IPS-18c (cell line): Measurements from ENCODE around the gene ENO4.
A peak's percentile ranks its signal among the peaks of the same experiment; 100 is the strongest.

Experiments used
- H3K4me3 ChIP-seq: 2 replicates; pipeline ENCODE4 v1.7.0; 2013; ENCODE audit warnings: low read depth, mild to moderate bottlenecking, low read length, moderate library complexity; ENCODE audit not compliant: insufficient read depth
- H3K9me3 ChIP-seq: one replicate; pipeline ENCODE4 v1.6.1; 2013; ENCODE audit warnings: mild to moderate bottlenecking, low read length, moderate library complexity; ENCODE audit not compliant: control insufficient read depth, insufficient read depth

Gene ENO4, protein sequence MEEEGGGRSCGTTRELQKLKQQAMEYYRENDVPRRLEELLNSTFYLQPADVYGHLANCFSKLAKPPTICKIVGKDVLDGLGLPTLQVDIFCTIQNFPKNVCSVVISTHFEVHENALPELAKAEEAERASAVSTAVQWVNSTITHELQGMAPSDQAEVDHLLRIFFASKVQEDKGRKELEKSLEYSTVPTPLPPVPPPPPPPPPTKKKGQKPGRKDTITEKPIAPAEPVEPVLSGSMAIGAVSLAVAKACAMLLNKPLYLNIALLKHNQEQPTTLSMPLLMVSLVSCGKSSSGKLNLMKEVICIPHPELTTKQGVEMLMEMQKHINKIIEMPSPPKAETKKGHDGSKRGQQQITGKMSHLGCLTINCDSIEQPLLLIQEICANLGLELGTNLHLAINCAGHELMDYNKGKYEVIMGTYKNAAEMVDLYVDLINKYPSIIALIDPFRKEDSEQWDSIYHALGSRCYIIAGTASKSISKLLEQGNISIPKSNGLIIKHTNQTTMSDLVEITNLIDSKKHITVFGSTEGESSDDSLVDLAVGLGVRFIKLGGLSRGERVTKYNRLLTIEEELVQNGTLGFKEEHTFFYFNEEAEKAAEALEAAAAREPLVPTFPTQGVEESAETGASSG

DNA sequence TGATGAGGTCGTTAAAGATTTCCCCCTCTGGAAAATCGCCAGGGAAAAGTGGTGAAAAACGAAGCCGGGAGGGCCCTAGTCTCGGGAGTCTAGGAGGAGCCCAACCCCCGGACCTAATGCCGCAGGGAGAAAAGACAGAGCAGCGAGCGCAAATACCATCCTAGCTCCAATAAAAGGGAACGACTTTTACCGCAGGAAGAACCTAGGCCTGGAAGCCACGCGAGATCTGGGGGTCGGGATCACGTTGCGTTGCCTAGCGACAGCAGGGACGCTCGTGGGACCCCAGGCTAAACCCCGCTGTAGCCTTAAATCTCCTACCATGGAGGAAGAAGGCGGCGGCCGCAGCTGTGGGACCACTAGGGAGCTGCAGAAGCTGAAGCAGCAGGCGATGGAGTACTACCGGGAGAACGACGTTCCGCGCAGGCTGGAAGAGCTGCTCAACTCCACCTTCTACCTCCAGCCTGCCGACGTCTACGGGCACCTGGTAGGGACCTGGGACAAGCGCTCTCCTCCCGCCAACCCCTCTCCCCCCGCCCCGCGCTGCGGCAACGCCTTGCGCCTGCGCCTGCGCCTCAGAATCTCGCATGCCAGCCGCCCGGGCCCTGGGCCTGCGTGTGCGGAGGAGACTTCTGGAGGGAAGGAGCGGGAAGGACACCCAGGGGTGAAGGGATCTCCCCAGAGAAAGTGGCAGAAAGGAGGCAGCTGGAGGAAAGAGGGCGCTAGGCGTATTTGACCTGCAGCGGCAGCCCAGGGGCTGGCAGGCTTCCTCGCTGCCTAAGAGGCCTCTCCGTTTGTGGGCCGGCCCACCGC lies at the start of gene ENO4:
Gene ENO4, plus strand, starts transcription at position 252 of the 810 bp plus-strand sequence. Its CDS starts 68 bp downstream, at position 320.
- H3K4me3 ChIP-seq, result peak within 1 kb of the TSS; percentile 82
- no peaks in the 10 kb centered on the region for H3K9me3 ChIP-seq

DNA sequence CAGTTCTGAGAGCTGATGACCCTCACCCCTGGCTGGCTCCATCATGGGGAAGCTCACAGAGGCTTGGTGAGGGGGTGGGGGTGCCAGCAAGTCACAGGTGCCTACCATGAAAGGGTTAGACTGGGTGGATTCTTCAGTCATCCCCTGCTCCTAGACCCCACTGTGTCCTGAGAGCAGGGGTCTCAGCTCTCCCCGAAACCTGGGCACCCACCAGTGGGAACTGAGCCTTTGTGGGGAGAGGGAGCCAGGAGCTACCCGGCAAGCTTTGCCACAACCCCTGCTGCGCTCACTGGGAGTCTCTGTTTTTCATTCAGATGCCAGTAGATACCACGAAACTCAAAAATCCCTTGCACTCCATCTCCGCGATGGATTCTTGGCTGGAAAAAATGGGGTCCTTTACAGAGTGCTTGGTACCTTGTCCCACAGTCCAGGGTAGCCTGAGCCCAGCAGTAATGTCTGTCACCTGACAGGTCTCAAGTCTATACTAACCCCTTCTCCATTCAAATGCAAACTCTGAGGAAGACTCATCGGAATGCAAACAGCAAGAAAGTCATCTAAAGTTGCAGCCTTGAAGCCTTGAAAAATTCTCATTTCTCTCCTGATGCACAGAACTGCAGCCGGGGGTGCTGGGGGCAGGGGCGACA lies 48.9 kb upstream of the ENO4 start:
- H3K4me3 ChIP-seq, result no peak overlapping the region

DNA sequence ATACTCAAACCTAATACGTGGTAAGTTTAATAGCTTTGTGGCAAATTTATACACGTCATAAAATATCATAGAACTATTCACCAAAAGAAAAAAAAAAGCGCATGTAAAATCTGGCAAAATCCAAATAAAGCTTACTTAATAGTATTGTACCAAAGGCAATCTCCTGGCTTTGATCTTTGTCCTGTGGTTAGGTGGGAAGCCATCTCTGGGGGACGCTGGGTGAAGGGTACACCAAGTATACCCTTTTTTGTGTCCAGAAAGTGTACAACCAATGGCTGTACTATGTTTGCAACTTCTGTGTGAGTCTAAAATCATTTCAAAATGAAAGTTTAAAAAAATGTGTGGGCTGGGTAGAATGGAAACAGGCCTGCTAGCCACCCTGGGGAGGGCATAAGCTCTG lies 47.6 kb upstream of the ENO4 start:
- Histone ChIP-seq H3K9me3 (peaks cover 2% of the 10 kb centered on the region), H3K4me3 (no peak overlapping the region)

More for the DNA sequence above, 48.9 kb upstream of the ENO4 start:
- peaks cover 2% of the 10 kb centered on the region for H3K9me3 ChIP-seq

DNA sequence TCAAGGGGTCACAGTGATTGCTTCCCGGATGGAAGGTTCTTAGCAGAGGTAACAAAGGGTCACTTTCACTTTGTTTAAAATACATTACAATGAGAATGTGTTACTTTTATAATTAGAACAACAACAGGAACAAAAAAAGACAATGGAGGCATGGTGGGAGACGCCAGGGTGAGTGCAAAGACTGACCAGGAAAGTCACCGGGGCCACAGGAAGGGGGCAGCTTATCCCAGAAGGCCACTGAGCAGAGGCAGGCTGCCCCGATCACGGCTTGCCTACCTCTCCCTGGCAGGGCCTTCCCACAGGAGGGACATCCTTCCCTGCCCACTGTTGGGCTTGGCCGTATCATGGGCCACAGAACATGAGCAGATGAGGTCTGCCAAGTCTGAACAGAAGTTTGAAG lies 46.8 kb upstream of the ENO4 start:
- Histone ChIP-seq H3K4me3 (no peak overlapping the region), H3K9me3 (peaks cover 2% of the 10 kb centered on the region)

DNA sequence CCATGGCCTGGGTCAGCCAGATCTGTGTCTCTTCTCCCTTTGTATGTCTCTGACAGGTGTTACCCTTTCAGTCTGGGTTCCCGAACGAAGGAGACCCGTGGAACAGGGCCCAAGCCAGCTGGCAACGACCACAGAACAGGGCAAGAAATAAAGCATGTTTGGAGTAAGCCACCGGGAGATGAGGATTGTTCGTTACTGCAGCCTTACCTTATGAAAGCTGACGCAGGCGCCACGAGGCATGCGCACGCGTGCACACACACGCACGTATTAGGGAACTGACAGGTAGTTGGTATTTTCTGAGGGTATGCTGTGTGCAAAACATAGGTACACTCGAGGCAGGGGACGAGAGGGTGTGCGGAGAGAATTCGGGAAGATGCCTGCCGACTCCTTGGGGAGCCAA lies 46.4 kb upstream of the ENO4 start:
- Histone ChIP-seq H3K4me3 (no peak overlapping the region), H3K9me3 (peaks cover 2% of the 10 kb centered on the region)

DNA sequence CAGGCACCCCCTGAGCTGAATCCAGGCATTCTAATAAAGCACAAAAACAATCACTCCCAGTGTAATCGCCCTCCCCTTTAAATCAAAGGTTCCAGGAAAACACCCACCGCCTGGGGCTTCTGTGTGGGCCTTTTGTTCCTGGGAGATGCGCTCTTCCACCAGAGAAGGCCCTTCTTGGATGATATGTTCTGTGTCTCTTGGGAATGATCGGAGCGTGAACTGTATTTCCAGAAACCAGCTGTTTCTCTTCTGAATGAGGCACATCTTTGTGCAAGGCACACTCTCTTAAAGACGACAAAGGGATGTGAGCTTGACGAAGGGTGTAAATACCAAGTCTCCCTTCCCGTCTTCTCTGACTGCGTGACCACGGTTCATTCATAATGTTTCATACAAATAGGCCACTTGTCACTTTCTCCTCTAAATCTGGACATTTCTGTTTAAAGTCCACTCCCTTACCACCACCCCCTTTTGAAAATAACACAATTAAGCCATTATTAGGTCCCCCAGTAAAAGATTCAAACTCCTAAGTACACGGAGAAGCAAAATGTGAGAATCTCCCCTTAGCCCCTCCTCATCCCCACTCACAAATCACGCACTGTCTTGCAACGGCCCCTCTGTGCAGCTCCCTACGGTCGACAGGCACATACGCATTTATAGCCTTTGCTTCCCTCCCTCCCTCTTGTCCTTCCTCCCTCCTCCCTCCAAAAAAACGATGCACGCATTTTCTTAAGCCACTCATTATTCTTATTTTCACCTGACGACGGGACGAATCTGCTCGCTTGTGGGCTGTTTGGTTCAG lies 45.6 kb upstream of the ENO4 start:
- peaks cover 2% of the 10 kb centered on the region for H3K9me3 ChIP-seq

DNA sequence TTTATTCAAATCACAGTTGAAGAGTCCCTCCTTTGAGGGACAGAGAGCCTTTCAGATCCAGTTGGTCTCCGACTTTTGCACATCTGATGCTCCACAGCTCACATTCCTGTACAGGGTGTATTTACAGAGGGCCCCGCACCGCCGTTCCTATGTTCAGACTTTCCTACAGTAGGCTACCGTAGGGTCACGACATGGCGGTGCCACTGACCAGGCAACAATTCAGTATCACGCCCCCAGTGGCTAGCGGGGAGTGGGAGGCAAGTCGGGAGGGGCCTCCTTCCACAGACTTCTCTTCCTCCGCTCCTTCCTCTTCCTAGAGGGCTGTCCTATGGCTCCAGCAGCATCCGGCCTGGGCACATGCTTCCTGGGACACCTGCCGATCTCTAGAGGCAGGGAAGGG lies 40.6 kb upstream of the ENO4 start:
- H3K9me3 ChIP-seq, result peaks cover 2% of the 10 kb centered on the region
- no peak overlapping the region for H3K4me3 ChIP-seq

More for the DNA sequence above, 45.6 kb upstream of the ENO4 start:
- no peak overlapping the region for H3K4me3 ChIP-seq

DNA sequence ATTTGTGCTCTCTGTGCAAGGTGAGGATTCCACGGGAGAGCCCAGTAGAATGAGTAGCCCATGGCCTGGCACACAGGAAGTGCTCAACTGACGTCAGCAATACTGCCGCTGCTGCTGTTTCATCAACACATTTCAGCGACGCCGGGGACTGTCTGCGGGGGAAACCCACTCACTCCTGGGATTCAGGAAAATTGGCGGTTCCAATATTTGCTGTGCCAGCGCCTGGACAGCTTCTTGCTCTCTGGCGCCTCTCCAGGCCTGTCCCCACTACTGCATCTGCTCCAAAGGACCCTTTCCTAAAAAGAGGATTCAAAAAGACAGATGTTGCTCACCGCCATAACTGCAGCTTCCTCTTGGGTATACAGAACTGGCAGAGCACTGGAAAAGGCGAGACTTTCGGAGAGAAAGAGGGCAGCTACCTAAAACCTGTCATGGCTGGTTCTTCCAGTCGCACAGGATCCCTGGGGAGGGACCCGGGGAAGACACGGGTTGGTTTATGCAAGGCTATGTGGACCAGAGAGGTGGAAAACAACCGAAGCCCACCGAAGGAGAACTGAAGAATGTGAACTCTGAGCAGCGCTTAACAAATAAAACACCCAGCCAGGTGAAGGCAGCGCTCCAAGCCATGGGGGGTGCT lies 39.7 kb upstream of the ENO4 start:
- Histone ChIP-seq H3K4me3 (no peak overlapping the region), H3K9me3 (peaks cover 2% of the 10 kb centered on the region)

DNA sequence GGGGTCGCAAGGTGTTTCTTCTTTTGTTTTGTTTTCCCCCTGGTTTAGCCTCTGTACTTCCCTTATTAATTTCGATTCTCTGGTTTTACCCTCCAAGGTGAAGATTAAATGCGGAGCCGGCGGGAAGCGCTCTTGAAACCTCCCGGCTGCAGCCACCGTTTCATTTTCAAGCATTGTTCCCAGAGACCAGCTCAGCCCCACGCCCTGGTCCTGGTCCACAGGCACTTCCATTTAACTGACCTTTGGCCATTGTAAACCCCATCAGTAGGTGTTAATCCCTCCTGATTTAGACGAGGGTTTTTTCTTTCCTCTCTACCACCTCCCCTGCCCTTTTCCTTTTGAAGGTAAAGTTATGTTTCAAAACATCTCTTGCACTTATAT lies 39.2 kb upstream of the ENO4 start:
- Histone ChIP-seq H3K9me3 (peaks cover under 1% of the 10 kb centered on the region), H3K4me3 (no peak overlapping the region)

DNA sequence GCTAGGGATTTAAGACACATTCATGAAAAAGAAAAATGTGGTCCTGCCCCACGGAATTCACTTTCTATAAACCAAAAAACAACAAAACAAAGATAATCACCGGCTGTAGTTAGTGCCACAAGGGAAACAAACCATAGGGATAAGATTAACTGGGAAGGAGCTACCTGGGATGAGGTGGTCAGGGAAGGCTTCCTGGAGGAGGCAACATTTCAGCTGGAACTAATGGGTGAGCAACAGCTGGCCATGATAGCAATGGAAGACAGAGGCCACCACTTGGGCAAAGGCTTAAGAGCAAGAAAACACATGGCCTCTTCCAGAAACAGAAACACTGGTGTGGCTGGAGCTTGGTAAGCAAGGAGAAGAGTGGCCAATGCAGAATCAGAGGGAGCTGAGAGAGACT lies 38.4 kb upstream of the ENO4 start:
- H3K4me3 ChIP-seq, result no peak overlapping the region
- H3K9me3 ChIP-seq, result no peaks in the 10 kb centered on the region

DNA sequence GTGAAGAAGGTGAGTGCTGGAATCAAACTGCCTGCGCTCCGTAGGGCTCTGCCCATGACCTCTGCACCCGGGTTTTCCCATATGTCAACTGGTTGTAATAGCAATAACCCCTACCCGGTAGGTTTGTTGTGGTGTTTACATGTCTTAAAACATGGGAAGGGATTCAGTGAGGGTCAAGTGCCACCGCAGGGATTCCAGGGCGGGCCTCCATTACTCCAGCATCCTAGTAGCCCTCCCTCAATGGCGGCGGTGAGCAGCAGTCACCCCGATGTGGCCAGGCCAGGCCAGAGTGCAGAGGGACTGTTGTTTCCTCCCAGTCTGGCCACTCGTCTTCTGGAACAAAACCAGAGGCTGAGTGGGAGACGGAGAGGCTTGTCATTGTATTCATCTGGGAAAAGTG lies 37.6 kb upstream of the ENO4 start:
- Histone ChIP-seq H3K4me3 (no peak overlapping the region), H3K9me3 (no peaks in the 10 kb centered on the region)

DNA sequence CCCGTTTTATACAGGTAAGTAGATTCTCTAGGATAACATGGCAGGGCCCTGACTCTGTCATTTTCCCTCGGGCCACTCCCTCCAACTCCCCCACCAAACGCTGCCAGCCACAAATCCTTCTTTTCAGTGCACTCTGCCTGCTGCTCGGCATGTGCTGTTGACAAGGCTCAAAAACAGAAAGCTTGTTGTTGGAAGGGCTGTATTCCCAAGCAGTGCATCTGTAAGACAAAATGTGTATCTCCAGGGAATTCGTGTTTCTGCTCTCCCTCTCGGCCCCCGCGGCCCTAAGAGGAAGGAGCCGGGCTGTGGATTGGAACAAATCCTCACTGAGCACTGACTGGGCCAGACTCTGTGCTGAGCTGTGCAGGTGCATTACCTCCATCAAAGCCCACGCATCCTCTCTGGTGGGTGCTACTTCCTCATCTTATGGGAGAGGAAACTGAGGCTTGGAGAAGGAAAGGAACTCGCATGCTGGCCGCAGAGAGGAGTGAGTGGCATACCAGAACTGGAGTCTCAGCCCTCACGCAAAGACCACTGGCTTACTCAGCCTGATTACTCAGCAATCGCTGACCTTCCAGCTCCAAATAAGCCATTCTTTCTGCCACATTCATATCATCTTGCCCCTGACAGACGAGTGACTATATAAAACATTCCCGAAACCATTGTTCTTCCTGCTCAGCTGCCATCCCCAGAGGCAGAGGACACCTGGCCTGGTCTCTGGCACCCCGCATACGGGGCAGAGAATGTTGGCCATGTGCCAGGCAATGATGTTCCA lies 33.5 kb upstream of the ENO4 start:
- no peak overlapping the region for H3K4me3 ChIP-seq
- no peaks in the 10 kb centered on the region for H3K9me3 ChIP-seq

DNA sequence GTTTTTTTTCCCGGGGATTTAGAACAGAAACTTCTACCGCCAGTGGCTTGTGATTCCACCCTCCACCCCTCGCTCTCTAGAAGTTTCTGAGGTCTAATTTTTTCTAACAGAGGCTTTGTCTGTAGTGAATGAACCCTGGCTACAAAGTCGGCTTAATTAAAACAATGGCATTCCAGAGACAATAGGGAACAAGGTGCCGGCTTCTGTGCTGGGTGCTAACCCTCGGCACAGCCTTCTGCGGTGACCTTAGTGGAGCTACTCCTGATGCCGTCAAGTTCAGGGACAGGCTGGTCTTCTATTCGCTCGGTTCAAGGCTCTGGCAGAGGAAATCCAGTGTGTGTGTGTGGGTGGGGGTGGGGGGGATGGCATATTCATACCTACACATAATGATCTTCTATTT lies 32.1 kb upstream of the ENO4 start:
- no peak overlapping the region for H3K4me3 ChIP-seq

DNA sequence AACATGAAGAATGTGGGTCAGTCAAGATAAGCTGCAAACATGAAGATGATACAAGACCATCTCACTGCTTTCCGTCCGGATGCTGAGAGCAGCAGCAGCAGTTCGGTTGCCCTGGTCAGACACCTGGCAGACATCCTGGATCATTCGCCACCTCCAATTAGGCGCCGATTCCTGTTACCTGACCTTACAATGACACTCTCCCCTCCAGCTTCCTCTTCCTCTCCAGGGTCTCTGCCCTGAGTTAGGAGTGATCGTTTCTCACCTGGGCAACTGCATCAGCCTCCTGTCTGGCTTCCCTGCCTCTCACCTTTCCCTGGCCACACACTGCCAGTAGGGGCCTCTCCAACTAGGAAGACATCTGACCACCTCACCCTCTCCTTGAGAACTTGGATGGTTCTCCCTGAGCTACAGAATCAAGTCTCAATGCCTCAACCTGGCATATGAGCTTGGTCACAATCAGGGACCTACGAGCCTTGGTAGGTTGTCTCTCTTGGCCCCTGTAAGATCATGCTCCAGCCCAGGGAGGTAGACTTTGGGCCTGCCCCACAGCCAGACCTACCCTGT lies 31.4 kb upstream of the ENO4 start:
- no peaks in the 10 kb centered on the region for H3K9me3 ChIP-seq
- H3K4me3 ChIP-seq, result no peak overlapping the region

More for the DNA sequence above, 32.1 kb upstream of the ENO4 start:
- H3K9me3 ChIP-seq, result no peaks in the 10 kb centered on the region

DNA sequence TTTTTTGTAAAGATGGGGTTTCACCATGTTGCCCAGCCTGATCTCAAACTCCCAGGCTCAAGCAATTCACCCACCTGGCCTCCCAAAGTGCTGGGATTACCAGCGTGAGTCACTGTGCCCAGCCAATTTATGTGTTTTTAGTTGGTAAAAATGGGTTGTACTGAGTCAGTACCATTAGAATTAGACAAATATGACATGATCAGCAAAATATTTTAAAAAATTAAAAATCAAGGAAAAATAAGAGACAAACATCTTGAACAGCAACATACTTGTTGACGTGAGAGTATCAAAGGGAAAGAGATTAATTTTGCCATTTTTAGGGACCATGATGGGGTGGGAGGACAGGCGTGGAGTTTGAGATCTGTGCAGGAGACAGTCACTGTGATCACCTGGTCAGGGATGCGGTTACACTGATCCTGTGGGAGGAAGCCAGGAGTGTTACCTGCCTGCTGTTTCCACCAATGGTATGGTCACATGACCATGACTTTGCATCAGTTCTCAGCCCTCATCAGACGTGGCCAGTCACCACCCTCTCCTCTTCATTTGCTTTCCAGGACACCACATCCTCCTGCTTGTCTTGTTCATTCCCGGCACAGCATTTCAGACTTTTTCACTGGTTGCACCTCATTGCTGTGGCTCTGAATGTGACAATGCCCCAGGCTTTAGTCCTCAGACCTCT lies 29.2 kb upstream of the ENO4 start:
- H3K4me3 ChIP-seq, result no peak overlapping the region

More for the DNA sequence above, 29.2 kb upstream of the ENO4 start:
- H3K9me3 ChIP-seq, result no peaks in the 10 kb centered on the region
